ENCODE results near the gene ALOX15B. TPM values are rescaled to one million over a fixed set of nuclear protein-coding genes. Genes with fewer than 3 reads are reported as not detected.

Gene ALOX15B
- total RNA-seq, 1 donor from 2014 or later: 80.2 TPM

DNA sequence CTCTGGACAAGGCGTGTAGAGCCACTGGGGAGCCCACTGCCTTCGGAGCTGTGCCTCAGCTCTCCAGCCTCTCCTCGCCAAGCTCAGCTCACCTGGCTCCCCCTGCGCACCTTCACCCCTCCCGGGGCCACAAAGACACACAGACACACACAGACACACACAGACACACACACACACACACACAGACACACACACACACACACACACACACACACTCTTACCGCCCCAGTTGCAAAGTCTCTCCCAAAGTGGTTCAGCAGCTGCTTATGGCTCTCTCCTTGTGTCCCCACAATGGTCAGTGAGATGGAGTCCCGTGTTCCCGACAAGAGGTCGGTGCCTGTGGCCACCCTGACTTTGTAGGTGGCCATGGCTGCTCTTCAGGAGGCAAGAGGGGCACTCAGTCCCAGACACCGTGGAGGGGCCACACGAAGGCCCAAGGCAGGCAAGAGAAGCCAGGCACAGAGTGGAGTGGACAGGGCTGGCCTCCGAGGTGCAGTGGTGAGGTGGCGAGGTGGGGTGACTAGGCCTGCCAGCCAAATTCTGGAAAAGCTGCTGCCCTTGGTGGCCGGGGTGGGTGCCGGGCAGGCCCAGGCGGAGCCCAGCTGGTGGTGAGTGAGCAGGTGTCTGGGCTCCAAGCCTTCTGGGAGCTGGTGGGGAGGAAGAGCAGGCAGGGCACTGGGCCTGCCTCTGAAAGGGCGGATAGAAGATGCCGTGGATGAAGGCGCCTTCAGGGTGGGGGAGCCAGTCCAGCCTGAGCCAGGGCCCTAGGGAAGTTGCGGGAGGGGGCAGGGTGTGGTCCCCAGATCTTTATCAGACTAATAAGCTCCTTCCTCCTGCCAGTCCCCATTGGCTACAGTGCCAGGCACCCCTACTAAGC, 48.5 kb downstream of the ALOX15B start, which contains the start of gene ALOX12B:
Gene ALOX12B (minus strand): TSS at position 642 of the 877 bp plus-strand sequence. CDS start 274 bp downstream, at position 368.
- Histone ChIP-seq H3K27me3 (peaks cover 27% of the 10 kb centered on the region), H3K4me3 (no peak within 1 kb of the TSS), H3K9me3 (no peaks in the 10 kb centered on the region), H3K36me3 (no peaks in the 10 kb centered on the region), H3K4me1 (no peaks in the 10 kb centered on the region), H3K27ac (no peak within 1 kb of the TSS)
- TF ChIP-seq, protein P1, sequence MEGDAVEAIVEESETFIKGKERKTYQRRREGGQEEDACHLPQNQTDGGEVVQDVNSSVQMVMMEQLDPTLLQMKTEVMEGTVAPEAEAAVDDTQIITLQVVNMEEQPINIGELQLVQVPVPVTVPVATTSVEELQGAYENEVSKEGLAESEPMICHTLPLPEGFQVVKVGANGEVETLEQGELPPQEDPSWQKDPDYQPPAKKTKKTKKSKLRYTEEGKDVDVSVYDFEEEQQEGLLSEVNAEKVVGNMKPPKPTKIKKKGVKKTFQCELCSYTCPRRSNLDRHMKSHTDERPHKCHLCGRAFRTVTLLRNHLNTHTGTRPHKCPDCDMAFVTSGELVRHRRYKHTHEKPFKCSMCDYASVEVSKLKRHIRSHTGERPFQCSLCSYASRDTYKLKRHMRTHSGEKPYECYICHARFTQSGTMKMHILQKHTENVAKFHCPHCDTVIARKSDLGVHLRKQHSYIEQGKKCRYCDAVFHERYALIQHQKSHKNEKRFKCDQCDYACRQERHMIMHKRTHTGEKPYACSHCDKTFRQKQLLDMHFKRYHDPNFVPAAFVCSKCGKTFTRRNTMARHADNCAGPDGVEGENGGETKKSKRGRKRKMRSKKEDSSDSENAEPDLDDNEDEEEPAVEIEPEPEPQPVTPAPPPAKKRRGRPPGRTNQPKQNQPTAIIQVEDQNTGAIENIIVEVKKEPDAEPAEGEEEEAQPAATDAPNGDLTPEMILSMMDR (IDR thresholded peaks at IDR 0.05): no peak
- DNase-seq (no peak), ATAC-seq (peak; percentile 7)
- intact Hi-C loops (cut with DNase I): no loop called here

DNA sequence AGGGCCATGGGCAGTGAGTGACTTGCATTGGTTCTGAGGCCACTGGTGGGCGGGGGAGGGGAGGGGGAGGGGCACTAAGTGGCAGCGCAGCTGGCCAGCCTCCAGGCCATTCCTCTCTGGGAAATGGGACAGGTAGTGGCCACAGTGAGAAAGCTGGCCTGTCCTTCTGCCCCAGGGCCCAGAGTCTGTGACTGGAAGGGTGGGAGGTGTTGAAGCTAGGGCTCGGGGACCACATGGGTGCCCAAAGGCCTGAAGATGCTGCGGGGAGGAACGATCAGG, 49.0 kb downstream of the ALOX15B start:
- no peak overlapping the region for H3K27ac ChIP-seq
- no peak overlapping the region for H3K4me3 ChIP-seq
- no peaks in the 10 kb centered on the region for H3K4me1 ChIP-seq
- peaks cover 22% of the 10 kb centered on the region for H3K27me3 ChIP-seq
- ATAC-seq (no peak), DNase-seq (no peak)
- intact Hi-C loops (cut with DNase I): no loop called here
- H3K36me3 ChIP-seq: no peaks in the 10 kb centered on the region
- H3K9me3 ChIP-seq: no peaks in the 10 kb centered on the region
- TF ChIP-seq, protein P1 (IDR thresholded peaks at IDR 0.05): no peak

GRCh38 chr17:8089728-8090127, 50.9 kb downstream of the ALOX15B start:
- TF ChIP-seq, protein P1 (IDR thresholded peaks at IDR 0.05): no peak
- H3K27me3 ChIP-seq: peaks cover 15% of the 10 kb centered on the region
- no peak overlapping the region for H3K4me3 ChIP-seq
- DNase-seq (no peak), ATAC-seq (no peak)
- no peaks in the 10 kb centered on the region for H3K4me1 ChIP-seq
- intact Hi-C loops (cut with DNase I): no loop called here
- H3K36me3 ChIP-seq: no peaks in the 10 kb centered on the region
- no peak overlapping the region for H3K27ac ChIP-seq
- H3K9me3 ChIP-seq: no peaks in the 10 kb centered on the region

- DNase-seq (no peak), ATAC-seq (no peak)
- peaks cover 14% of the 10 kb centered on the region for H3K27me3 ChIP-seq
- TF ChIP-seq, protein P1 (IDR thresholded peaks at IDR 0.05): no peak
- H3K4me3 ChIP-seq: no peak overlapping the region
- no peaks in the 10 kb centered on the region for H3K36me3 ChIP-seq
- no peak overlapping the region for H3K27ac ChIP-seq
- no peaks in the 10 kb centered on the region for H3K9me3 ChIP-seq
- no peaks in the 10 kb centered on the region for H3K4me1 ChIP-seq
- intact Hi-C loops (cut with DNase I): no loop called here
Measured at GRCh38 chr17:8091033-8091687, 52.3 kb downstream of the ALOX15B start.

DNA sequence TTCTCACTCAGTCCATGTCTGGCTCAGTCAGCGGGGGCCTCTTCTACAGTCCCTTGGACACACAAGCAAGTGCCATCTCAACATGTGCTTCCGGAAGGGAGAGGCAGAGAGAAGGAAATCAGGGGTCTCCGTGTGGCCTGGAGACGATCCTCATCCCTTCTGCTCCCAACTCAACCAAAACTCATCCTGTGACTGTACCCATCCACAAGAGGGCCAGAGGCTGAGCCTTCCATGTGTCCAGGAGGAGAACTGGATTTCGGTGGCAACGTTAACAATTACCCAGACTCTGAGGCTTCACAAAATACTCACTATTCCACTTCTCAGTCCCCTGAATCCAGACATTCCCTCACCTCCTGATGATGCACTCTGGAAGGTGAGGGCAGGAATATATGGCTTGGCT, 56.5 kb downstream of the ALOX15B start:
- no peaks in the 10 kb centered on the region for H3K36me3 ChIP-seq
- H3K27me3 ChIP-seq: peaks cover 9% of the 10 kb centered on the region
- no peak overlapping the region for H3K4me3 ChIP-seq
- H3K4me1 ChIP-seq: no peaks in the 10 kb centered on the region
- no peak overlapping the region for H3K27ac ChIP-seq
- TF ChIP-seq, protein P1 (IDR thresholded peaks at IDR 0.05): no peak
- ATAC-seq (no peak), DNase-seq (no peak)
- H3K9me3 ChIP-seq: no peaks in the 10 kb centered on the region
- intact Hi-C loops (cut with DNase I): no loop called here
